ENCODE results near the gene CDT1.
A peak's percentile ranks its signal among the peaks of the same experiment; 100 is the strongest.

Gene CDT1

GRCh38 chr16:88840600-88841215, 37.1 kb downstream of the CDT1 start:
- no peak for DNase-seq

GRCh38 chr16:88841521-88842307, 38.1 kb downstream of the CDT1 start:
- DNase-seq = no peak

GRCh38 chr16:88842308-88842756, 38.7 kb downstream of the CDT1 start:
- DNase-seq = no peak

GRCh38 chr16:88842806-88843205, 39.2 kb downstream of the CDT1 start:
- DNase-seq = no peak

- DNase-seq = no peak
Observed at GRCh38 chr16:88843256-88843655, 39.7 kb downstream of the CDT1 start.

- no peak for DNase-seq
Observed at GRCh38 chr16:88844419-88845036, 40.9 kb downstream of the CDT1 start.

- DNase-seq = no peak
Observed at GRCh38 chr16:88846088-88846487, 42.5 kb downstream of the CDT1 start.

GRCh38 chr16:88847654-88848053, 44.1 kb downstream of the CDT1 start:
- no peak for DNase-seq

GRCh38 chr16:88848557-88848956, 45.0 kb downstream of the CDT1 start:
- no peak for DNase-seq

GRCh38 chr16:88850531-88851199, 47.1 kb downstream of the CDT1 start:
- no peak for DNase-seq

GRCh38 chr16:88851616-88852015, 48.0 kb downstream of the CDT1 start:
- DNase-seq = no peak

- DNase-seq = no peak
Observed at GRCh38 chr16:88853325-88853941, 49.8 kb downstream of the CDT1 start.

GRCh38 chr16:88854306-88855111, 50.9 kb downstream of the CDT1 start:
- no peak for DNase-seq

GRCh38 chr16:88855176-88855575, 51.6 kb downstream of the CDT1 start:
- no peak for DNase-seq

GRCh38 chr16:88855736-88856121, 52.1 kb downstream of the CDT1 start:
- DNase-seq = no peak

- DNase-seq = no peak
Observed at GRCh38 chr16:88856122-88856827, 52.7 kb downstream of the CDT1 start.

- peak; percentile 94 to 98 for DNase-seq
Observed at GRCh38 chr16:88856828-88857727, 53.5 kb downstream of the CDT1 start, which contains the start of the genes GALNS and TRAPPC2L. GALNS (minus strand) TSS chr16:88856947; CDS start chr16:88856877, 70 bp downstream. TRAPPC2L (plus strand) TSS chr16:88857127; CDS start chr16:88857151, 24 bp downstream.

- DNase-seq = peak; percentile 35 to 71
Observed at GRCh38 chr16:88857728-88858339, 54.2 kb downstream of the CDT1 start.
